Measurements from ENCODE around the gene C14orf93. TPM values are rescaled to one million over a fixed set of nuclear protein-coding genes. Genes with fewer than 3 reads are reported as not detected.

C14orf93 gene
- polyA plus RNA-seq, 3 donors = 2.5 to 17.6 (median 3.7) TPM

- H3K27ac Mint-ChIP-seq = no peak overlapping the region
- H4K20me1 ChIP-seq (ENCODE audit: insufficient read depth, low read length) = no peaks in the 10 kb centered on the region
These were observed 33.1 kb downstream of the C14orf93 start for GRCh38 chr14:22976620-22977433.

GRCh38 chr14:22974530-22975313, 35.2 kb downstream of the C14orf93 start:
- H3K36me3 ChIP-seq (replicated peaks in 1 of 2; ENCODE audit: control insufficient read depth in 1 of 2, insufficient read depth in 2 of 2, low read length in 2 of 2) = no peaks in the 10 kb centered on the region
- no peak overlapping the region for H2AFZ ChIP-seq (ENCODE audit: insufficient read depth, low read depth, low read length, poor library complexity, severe bottlenecking)
- Mint-ChIP-seq H3K9me3 (no peaks in the 10 kb centered on the region), H3K27me3 (ENCODE audit: low read depth in 3 of 3) (peaks cover 22 to 32% (median 28%) of the 10 kb centered on the region in 3 donors), H3K4me1 (no peaks in the 10 kb centered on the region), H3K4me3 (no peak overlapping the region), H3K27ac (no peak overlapping the region), H3K36me3 (no peaks in the 10 kb centered on the region)
- intact Hi-C loops (cut with micrococcal nuclease) = no loop called here
- no peaks in the 10 kb centered on the region for H4K20me1 ChIP-seq (ENCODE audit: insufficient read depth, low read length)
- no peak overlapping the region for H3K4me3 ChIP-seq (replicated peaks in 1 of 3; ENCODE audit: low read depth in 2 of 3, low read length in 3 of 3)
- H3K9me3 ChIP-seq (replicated peaks in 1 of 2; ENCODE audit: control insufficient read depth in 1 of 2, insufficient read depth in 1 of 2, low read length in 2 of 2) = no peaks in the 10 kb centered on the region
- H3K4me2 ChIP-seq (replicated peaks; ENCODE audit: extremely low read depth, low read length, poor library complexity, severe bottlenecking) = no peak overlapping the region
- H3K27me3 ChIP-seq (ENCODE audit: control insufficient read depth in 2 of 2, insufficient read depth in 2 of 2, low read length in 2 of 2) = peaks cover 11 to 32% of the 10 kb centered on the region in 2 donors
- no peak for DNase-seq
- H3K79me2 ChIP-seq (ENCODE audit: insufficient read depth, low read length) = no peaks in the 10 kb centered on the region
- TF ChIP-seq, protein P1, sequence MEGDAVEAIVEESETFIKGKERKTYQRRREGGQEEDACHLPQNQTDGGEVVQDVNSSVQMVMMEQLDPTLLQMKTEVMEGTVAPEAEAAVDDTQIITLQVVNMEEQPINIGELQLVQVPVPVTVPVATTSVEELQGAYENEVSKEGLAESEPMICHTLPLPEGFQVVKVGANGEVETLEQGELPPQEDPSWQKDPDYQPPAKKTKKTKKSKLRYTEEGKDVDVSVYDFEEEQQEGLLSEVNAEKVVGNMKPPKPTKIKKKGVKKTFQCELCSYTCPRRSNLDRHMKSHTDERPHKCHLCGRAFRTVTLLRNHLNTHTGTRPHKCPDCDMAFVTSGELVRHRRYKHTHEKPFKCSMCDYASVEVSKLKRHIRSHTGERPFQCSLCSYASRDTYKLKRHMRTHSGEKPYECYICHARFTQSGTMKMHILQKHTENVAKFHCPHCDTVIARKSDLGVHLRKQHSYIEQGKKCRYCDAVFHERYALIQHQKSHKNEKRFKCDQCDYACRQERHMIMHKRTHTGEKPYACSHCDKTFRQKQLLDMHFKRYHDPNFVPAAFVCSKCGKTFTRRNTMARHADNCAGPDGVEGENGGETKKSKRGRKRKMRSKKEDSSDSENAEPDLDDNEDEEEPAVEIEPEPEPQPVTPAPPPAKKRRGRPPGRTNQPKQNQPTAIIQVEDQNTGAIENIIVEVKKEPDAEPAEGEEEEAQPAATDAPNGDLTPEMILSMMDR (IDR thresholded peaks at IDR 0.05) = no peak
- no peak overlapping the region for H3K9ac ChIP-seq (ENCODE audit: insufficient read depth, low read length, poor library complexity, severe bottlenecking)
- H3K4me1 ChIP-seq (ENCODE audit: control insufficient read depth in 1 of 2, insufficient read depth in 2 of 2, low read length in 2 of 2) = no peaks in the 10 kb centered on the region
- no peak overlapping the region for H3K27ac ChIP-seq (ENCODE audit: low read depth in 1 of 2, low read length in 2 of 2)
- 94% methylated on average over 3 of the region's 9 CpGs for WGBS (ENCODE audit: insufficient coverage)

More at GRCh38 chr14:22976620-22977433, 33.1 kb downstream of the C14orf93 start:
- H3K9me3 Mint-ChIP-seq = peaks cover 0 to 5% (median 2%) of the 10 kb centered on the region in 7 donors
- H3K4me3 ChIP-seq (replicated peaks in 1 of 3; ENCODE audit: low read depth in 2 of 3, low read length in 3 of 3) = no peak overlapping the region
- no peak overlapping the region for H3K9ac ChIP-seq (ENCODE audit: insufficient read depth, low read length, poor library complexity, severe bottlenecking)
- intact Hi-C loops (cut with micrococcal nuclease) = no loop called here
- peaks cover 0 to 4% of the 10 kb centered on the region in 2 donors for H3K9me3 ChIP-seq (replicated peaks in 1 of 2; ENCODE audit: control insufficient read depth in 1 of 2, insufficient read depth in 1 of 2, low read length in 2 of 2)
- H3K36me3 Mint-ChIP-seq = no peaks in the 10 kb centered on the region
- no peak overlapping the region for H3K4me3 Mint-ChIP-seq
- no peak overlapping the region for H3K4me2 ChIP-seq (replicated peaks; ENCODE audit: extremely low read depth, low read length, poor library complexity, severe bottlenecking)
- H3K27me3 Mint-ChIP-seq (ENCODE audit: low read depth in 3 of 3) = peaks cover 35 to 45% (median 40%) of the 10 kb centered on the region in 3 donors
- no peaks in the 10 kb centered on the region for H3K36me3 ChIP-seq (replicated peaks in 1 of 2; ENCODE audit: control insufficient read depth in 1 of 2, insufficient read depth in 2 of 2, low read length in 2 of 2)
- no peaks in the 10 kb centered on the region for H3K79me2 ChIP-seq (ENCODE audit: insufficient read depth, low read length)
- TF ChIP-seq, protein P1 (IDR thresholded peaks at IDR 0.05) = no peak
- DNase-seq = no peak
- H3K27me3 ChIP-seq (ENCODE audit: control insufficient read depth in 2 of 2, insufficient read depth in 2 of 2, low read length in 2 of 2) = peaks cover 30 to 52% of the 10 kb centered on the region in 2 donors
- H3K4me1 Mint-ChIP-seq = peaks cover 6% of the 10 kb centered on the region
- H3K27ac ChIP-seq (ENCODE audit: low read depth in 1 of 2, low read length in 2 of 2) = no peak overlapping the region
- peaks cover 12% of the 10 kb centered on the region in 2 donors for H3K4me1 ChIP-seq (ENCODE audit: control insufficient read depth in 1 of 2, insufficient read depth in 2 of 2, low read length in 2 of 2)
- no peak overlapping the region for H2AFZ ChIP-seq (ENCODE audit: insufficient read depth, low read depth, low read length, poor library complexity, severe bottlenecking)
- 69% methylated on average over 6 of the region's 6 CpGs for WGBS (ENCODE audit: insufficient coverage)
